HL-60 (cell line): ENCODE results near the gene PSMA7.

Experiments used
- DNase-seq, 2 experiments: peaks; one replicate each; pipeline ENCODE4 v3.0.0-alpha.2; 2010 to 2020; ENCODE audit warnings: low read depth in 1 of 2, low spot score in 1 of 2
- H3K27ac ChIP-seq: fragments of 250-450 bp; sonication (Bioruptor Pico); replicated peaks from 2 replicates; pipeline ENCODE4 v1.5.1; 2020; ENCODE audit warnings: mild to moderate bottlenecking, moderate library complexity
- H3K27me3 ChIP-seq: fragments of 250-450 bp; sonication (Bioruptor Pico); 2 replicates; pipeline ENCODE4 v1.5.1; 2021; ENCODE audit warnings: mild to moderate bottlenecking, moderate library complexity; ENCODE audit not compliant: insufficient read depth, poor library complexity, severe bottlenecking
- H3K4me3 ChIP-seq: replicated peaks from 2 replicates; pipeline ENCODE4 v1.5.1; 2011; ENCODE audit warnings: mild to moderate bottlenecking, control low read depth, low read length; ENCODE audit not compliant: insufficient read depth
- GABPA ChIP-seq: IDR thresholded peaks from 2 replicates; pipeline ENCODE4 v1.6.1; 2012; ENCODE audit warnings: low read depth
- POLR2AphosphoS5 ChIP-seq: IDR thresholded peaks from 2 replicates; pipeline ENCODE4 v1.6.1; 2012; ENCODE audit warnings: low read depth
- REST ChIP-seq: IDR thresholded peaks from 2 replicates; pipeline ENCODE4 v1.6.1; 2012; ENCODE audit warnings: low read depth; ENCODE audit not compliant: insufficient replicate concordance
- SPI1 ChIP-seq: IDR thresholded peaks from 2 replicates; pipeline ENCODE4 v1.6.1; 2012; ENCODE audit warnings: low read depth, mild to moderate bottlenecking, borderline replicate concordance
- TF ChIP-seq, protein P1 (sequence below): IDR thresholded peaks from one replicate; pipeline ENCODE4 v1.5.1; 2011; ENCODE audit warnings: low read length, control low read depth, inconsistent platforms; ENCODE audit not compliant: insufficient read depth

The PSMA7 gene

GRCh38 chr20:62177307-62177706, 34.1 kb upstream of the PSMA7 start:
- Histone ChIP-seq H3K4me3 (no peak overlapping the region), H3K27me3 (no peaks in the 10 kb centered on the region), H3K27ac (no peak overlapping the region)
- TF ChIP-seq POLR2AphosphoS5 (no peak), SPI1 (no peak), GABPA (no peak), REST (no peak)
- TF ChIP-seq, protein P1, sequence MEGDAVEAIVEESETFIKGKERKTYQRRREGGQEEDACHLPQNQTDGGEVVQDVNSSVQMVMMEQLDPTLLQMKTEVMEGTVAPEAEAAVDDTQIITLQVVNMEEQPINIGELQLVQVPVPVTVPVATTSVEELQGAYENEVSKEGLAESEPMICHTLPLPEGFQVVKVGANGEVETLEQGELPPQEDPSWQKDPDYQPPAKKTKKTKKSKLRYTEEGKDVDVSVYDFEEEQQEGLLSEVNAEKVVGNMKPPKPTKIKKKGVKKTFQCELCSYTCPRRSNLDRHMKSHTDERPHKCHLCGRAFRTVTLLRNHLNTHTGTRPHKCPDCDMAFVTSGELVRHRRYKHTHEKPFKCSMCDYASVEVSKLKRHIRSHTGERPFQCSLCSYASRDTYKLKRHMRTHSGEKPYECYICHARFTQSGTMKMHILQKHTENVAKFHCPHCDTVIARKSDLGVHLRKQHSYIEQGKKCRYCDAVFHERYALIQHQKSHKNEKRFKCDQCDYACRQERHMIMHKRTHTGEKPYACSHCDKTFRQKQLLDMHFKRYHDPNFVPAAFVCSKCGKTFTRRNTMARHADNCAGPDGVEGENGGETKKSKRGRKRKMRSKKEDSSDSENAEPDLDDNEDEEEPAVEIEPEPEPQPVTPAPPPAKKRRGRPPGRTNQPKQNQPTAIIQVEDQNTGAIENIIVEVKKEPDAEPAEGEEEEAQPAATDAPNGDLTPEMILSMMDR: no peak
- DNase-seq: no peak

DNA sequence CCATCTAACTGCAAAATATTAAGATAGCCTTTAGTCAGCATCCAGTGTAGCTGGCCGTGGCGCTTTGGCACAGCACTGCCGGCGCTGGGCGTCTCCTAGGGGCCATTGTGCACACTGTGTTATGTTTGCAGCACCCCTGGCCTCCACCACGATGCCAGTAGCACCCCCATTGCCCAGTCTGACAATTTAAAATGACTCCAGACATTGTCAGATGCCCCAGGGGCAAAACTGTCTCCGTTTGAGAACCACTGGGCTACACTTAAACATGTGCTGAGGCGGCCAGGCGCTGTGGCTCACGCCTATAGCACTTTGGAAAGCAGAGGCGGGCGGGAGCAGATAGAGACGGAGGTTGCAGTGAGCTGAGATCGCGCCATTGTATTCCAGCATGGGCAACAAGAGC, 33.7 kb upstream of the PSMA7 start:
- no peak for DNase-seq
- Histone ChIP-seq H3K27ac (no peak overlapping the region), H3K4me3 (no peak overlapping the region), H3K27me3 (no peaks in the 10 kb centered on the region)
- TF ChIP-seq SPI1: no peak
- no peak for TF ChIP-seq GABPA
- TF ChIP-seq, protein P1: no peak
- no peak for TF ChIP-seq POLR2AphosphoS5
- no peak for TF ChIP-seq REST

- H3K27me3 ChIP-seq: no peaks in the 10 kb centered on the region
- H3K27ac ChIP-seq: no peak overlapping the region
- TF ChIP-seq POLR2AphosphoS5: no peak
- no peak for TF ChIP-seq GABPA
- TF ChIP-seq REST: no peak
- TF ChIP-seq, protein P1: no peak
- TF ChIP-seq SPI1: no peak
- DNase-seq: no peak
- H3K4me3 ChIP-seq: no peak overlapping the region
Measured at GRCh38 chr20:62175711-62176110, 32.5 kb upstream of the PSMA7 start.
